Keratinocyte (primary cell): ENCODE measurements around the gene ITGA2.

ENCODE experiments used
- EZH2 ChIP-seq: IDR thresholded peaks from one replicate; pipeline ENCODE4 v1.6.1; 2012; ENCODE audit warnings: inconsistent platforms, mild to moderate bottlenecking, low read length, moderate library complexity
- TF ChIP-seq, protein P1 (sequence below), 3 experiments: IDR thresholded peaks in 1 of 3; conservative IDR thresholded peaks in 1 of 3; optimal IDR thresholded peaks in 1 of 3; 2 replicates in 2 of 3; 3 replicates in 1 of 3; pipeline versions ENCODE3 to v1.5.1; 2011; ENCODE audit warnings: low read length in 3 of 3, mild to moderate bottlenecking in 3 of 3, moderate library complexity in 2 of 3, control low read depth in 1 of 3, inconsistent platforms in 1 of 3; ENCODE audit not compliant: insufficient read depth in 2 of 3; ENCODE audit errors: extremely low read depth in 1 of 3

GRCh38 chr5:52990528-52990925, 1.4 kb downstream of the ITGA2 start:
- TF ChIP-seq, protein P1, sequence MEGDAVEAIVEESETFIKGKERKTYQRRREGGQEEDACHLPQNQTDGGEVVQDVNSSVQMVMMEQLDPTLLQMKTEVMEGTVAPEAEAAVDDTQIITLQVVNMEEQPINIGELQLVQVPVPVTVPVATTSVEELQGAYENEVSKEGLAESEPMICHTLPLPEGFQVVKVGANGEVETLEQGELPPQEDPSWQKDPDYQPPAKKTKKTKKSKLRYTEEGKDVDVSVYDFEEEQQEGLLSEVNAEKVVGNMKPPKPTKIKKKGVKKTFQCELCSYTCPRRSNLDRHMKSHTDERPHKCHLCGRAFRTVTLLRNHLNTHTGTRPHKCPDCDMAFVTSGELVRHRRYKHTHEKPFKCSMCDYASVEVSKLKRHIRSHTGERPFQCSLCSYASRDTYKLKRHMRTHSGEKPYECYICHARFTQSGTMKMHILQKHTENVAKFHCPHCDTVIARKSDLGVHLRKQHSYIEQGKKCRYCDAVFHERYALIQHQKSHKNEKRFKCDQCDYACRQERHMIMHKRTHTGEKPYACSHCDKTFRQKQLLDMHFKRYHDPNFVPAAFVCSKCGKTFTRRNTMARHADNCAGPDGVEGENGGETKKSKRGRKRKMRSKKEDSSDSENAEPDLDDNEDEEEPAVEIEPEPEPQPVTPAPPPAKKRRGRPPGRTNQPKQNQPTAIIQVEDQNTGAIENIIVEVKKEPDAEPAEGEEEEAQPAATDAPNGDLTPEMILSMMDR (optimal IDR thresholded peaks at IDR 0.05 in 1 of 3, IDR thresholded peaks at IDR 0.05 in 1 of 3, conservative IDR thresholded peaks at IDR 0.05 in 1 of 3; ENCODE audit: extremely low read depth in 1 of 3, insufficient read depth in 2 of 3, low read length in 3 of 3): no peak
- TF ChIP-seq EZH2: no peak
